IMR-90 (cell line): ENCODE data around the gene DNAH8. TPM values are rescaled to one million over a fixed set of nuclear protein-coding genes. Genes with fewer than 3 reads are reported as not detected.

ENCODE experiments used
- ATAC-seq: fragments of 200-7000 bp; cut with Tn5 transposase; 2 replicates; pipeline ENCODE4 v1.9.1; 2020; ENCODE audit warnings: low read depth, mild to moderate bottlenecking, moderate library complexity
- BruUV-seq: library from RNA; stranded (reverse); fragments of 400-500 nt; replicated peaks from 2 replicates; lab custom pipeline; 2021; lab: Mats Ljungman, UMichigan
- CTCF ChIA-PET: fragments of 300-600 bp; formaldehyde crosslinking; extraction: SDS; loops from one replicate; lab custom pipeline; 2021; ENCODE audit warnings: antibody characterized with exemption; lab: Yijun Ruan, JAX
- POLR2A ChIA-PET: fragments of 300-600 bp; sonication (Branson Sonifier 250); formaldehyde crosslinking; loops from one replicate; lab custom pipeline; 2022; ENCODE audit warnings: antibody characterized with exemption; ENCODE audit not compliant: unreplicated experiment; lab: Charles Lee
- DNase-seq: peaks from one replicate; pipeline ENCODE4 v3.0.0; 2013
- H2AFZ ChIP-seq: replicated peaks from 2 replicates; pipeline ENCODE3; 2013; ENCODE audit warnings: low read length, mild to moderate bottlenecking; ENCODE audit not compliant: poor library complexity
- H2AK5ac ChIP-seq: 2 replicates; pipeline ENCODE4 v1.6.1; 2013; ENCODE audit warnings: low read depth, low read length, inconsistent platforms
- H2AK9ac ChIP-seq: replicated peaks from 2 replicates; pipeline ENCODE3; 2013; ENCODE audit warnings: mild to moderate bottlenecking, low read depth, low read length, moderate library complexity; ENCODE audit not compliant: poor library complexity
- H2BK120ac ChIP-seq: 2 replicates; pipeline ENCODE4 v1.6.1; 2013; ENCODE audit warnings: low read depth, low read length, inconsistent platforms
- H2BK15ac ChIP-seq: 3 replicates; pipeline ENCODE4 v1.6.1; 2013; ENCODE audit warnings: low read depth, low read length, inconsistent platforms
- H2BK20ac ChIP-seq: 2 replicates; pipeline ENCODE4 v1.6.1; 2013; ENCODE audit warnings: low read depth, mild to moderate bottlenecking, inconsistent platforms, low read length, moderate library complexity
- H2BK5ac ChIP-seq: 2 replicates; pipeline ENCODE4 v1.6.1; 2013; ENCODE audit warnings: mild to moderate bottlenecking, low read depth, low read length, inconsistent platforms; ENCODE audit not compliant: poor library complexity, severe bottlenecking
- H3K14ac ChIP-seq: replicated peaks from 2 replicates; pipeline ENCODE4 v1.6.1; 2013; ENCODE audit warnings: low read depth, low read length, inconsistent platforms
- H3K18ac ChIP-seq: 2 replicates; pipeline ENCODE4 v1.6.1; 2013; ENCODE audit warnings: low read depth, low read length, control low read depth
- H3K23ac ChIP-seq: 2 replicates; pipeline ENCODE4 v1.6.1; 2013; ENCODE audit warnings: low read depth, low read length, inconsistent platforms
- H3K27ac ChIP-seq: 2 replicates; pipeline ENCODE4 v1.5.1; 2013; ENCODE audit warnings: mild to moderate bottlenecking, control low read depth, low read length; ENCODE audit not compliant: insufficient read depth
- H3K27me3 ChIP-seq: 2 replicates; pipeline ENCODE4 v1.6.1; 2013; ENCODE audit warnings: low read length; ENCODE audit not compliant: control insufficient read depth, insufficient read depth
- H3K36me3 ChIP-seq: 2 replicates; pipeline ENCODE4 v1.6.1; 2013; ENCODE audit warnings: low read length, mixed read lengths; ENCODE audit not compliant: control insufficient read depth, insufficient read depth
- H3K4ac ChIP-seq: 2 replicates; pipeline ENCODE4 v1.6.1; 2013; ENCODE audit warnings: low read depth, low read length, inconsistent platforms
- H3K4me1 ChIP-seq: 2 replicates; pipeline ENCODE4 v1.6.1; 2013; ENCODE audit warnings: low read length, mixed read lengths; ENCODE audit not compliant: control insufficient read depth, insufficient read depth
- H3K4me2 ChIP-seq: 2 replicates; pipeline ENCODE4 v1.6.1; 2013; ENCODE audit warnings: low read depth, mild to moderate bottlenecking, control low read depth, low read length, moderate library complexity
- H3K4me3 ChIP-seq: 2 replicates; pipeline ENCODE4 v1.5.1; 2013; ENCODE audit warnings: low read depth, mild to moderate bottlenecking, control low read depth, low read length, moderate library complexity; ENCODE audit not compliant: insufficient read depth
- H3K56ac ChIP-seq: 2 replicates; pipeline ENCODE4 v1.6.1; 2013; ENCODE audit warnings: low read length, inconsistent platforms; ENCODE audit not compliant: insufficient read depth; ENCODE audit errors: extremely low read depth
- H3K79me1 ChIP-seq, 2 experiments: 2 replicates each; pipeline ENCODE4 v1.6.1; 2013; ENCODE audit warnings: low read length in 2 of 2, inconsistent platforms in 1 of 2, low read depth in 1 of 2
- H3K9ac ChIP-seq: 2 replicates; pipeline ENCODE4 v1.6.1; 2013; ENCODE audit warnings: low read depth, low read length, control low read depth
- H3K9me1 ChIP-seq: 2 replicates; pipeline ENCODE4 v1.6.1; 2013; ENCODE audit warnings: low read length, inconsistent platforms; ENCODE audit not compliant: insufficient read depth
- H3K9me3 ChIP-seq: 2 replicates; pipeline ENCODE4 v1.6.1; 2013; ENCODE audit warnings: low read length; ENCODE audit not compliant: control insufficient read depth, insufficient read depth
- H4K20me1 ChIP-seq: 2 replicates; pipeline ENCODE4 v1.6.1; 2013; ENCODE audit warnings: low read length, inconsistent platforms; ENCODE audit not compliant: insufficient read depth
- H4K5ac ChIP-seq: 2 replicates; pipeline ENCODE4 v1.6.1; 2013; ENCODE audit warnings: mild to moderate bottlenecking, low read depth, low read length, control low read depth
- H4K8ac ChIP-seq, 2 experiments: 2 replicates each; pipeline ENCODE4 v1.6.1; 2013; ENCODE audit warnings: low read depth in 2 of 2, low read length in 2 of 2, control low read depth in 1 of 2, inconsistent platforms in 1 of 2
- H4K91ac ChIP-seq: 2 replicates; pipeline ENCODE4 v1.6.1; 2013; ENCODE audit warnings: low read depth, low read length, inconsistent platforms; ENCODE audit not compliant: insufficient read depth
- CHD1 ChIP-seq: IDR thresholded peaks from 2 replicates; pipeline ENCODE4 v1.6.1; 2012; ENCODE audit warnings: low read depth, low read length, improper control_type of control experiment
- FOS ChIP-seq: fragments of 150-350 bp; IDR thresholded peaks from 2 replicates; pipeline ENCODE4 v1.6.1; 2016; ENCODE audit warnings: low read depth, low read length
- MAFK ChIP-seq: IDR thresholded peaks from 2 replicates; pipeline ENCODE4 v1.6.1; 2012; ENCODE audit warnings: low read depth, low read length, improper control_type of control experiment
- MAZ ChIP-seq: IDR thresholded peaks from 2 replicates; pipeline ENCODE4 v1.6.1; 2012; ENCODE audit warnings: low read depth, mild to moderate bottlenecking, low read length, improper control_type of control experiment, moderate library complexity, borderline replicate concordance
- NFE2L2 ChIP-seq: fragments of 150-350 bp; IDR thresholded peaks from 2 replicates; pipeline ENCODE4 v1.6.1; 2016; ENCODE audit warnings: low read depth, mild to moderate bottlenecking, low read length
- RCOR1 ChIP-seq: IDR thresholded peaks from 2 replicates; pipeline ENCODE4 v1.6.1; 2012; ENCODE audit warnings: mild to moderate bottlenecking, low read length, improper control_type of control experiment; ENCODE audit not compliant: insufficient replicate concordance
- WGBS, 2 experiments: methylation state at CpG; one replicate each; pipeline versions ENCODE4 v1.1.5 to v1.1.7; 2013; ENCODE audit warnings: missing lambda C conversion rate in 2 of 2; ENCODE audit not compliant: insufficient read length in 1 of 2; ENCODE audit errors: extremely low coverage in 2 of 2; 5-methylcytosine and 5-hydroxymethylcytosine counted together
- dilution Hi-C: fragments of 300-500 bp; cut with HindIII; formaldehyde crosslinking; loops from one replicate; pipeline ENCODE4 v1.14.3; 2018; ENCODE audit warnings: low sequenced_read_pairs; ENCODE audit not compliant: unreplicated experiment
- in situ Hi-C: fragments of 300-500 bp; cut with MboI; formaldehyde crosslinking; loops from 3 replicates; pipeline ENCODE4 v1.14.3; 2019; ENCODE audit warnings: low sequenced_read_pairs, inconsistent platforms, mixed read lengths
- intact Hi-C: fragments of 100-400 bp; cut with micrococcal nuclease; formaldehyde crosslinking; loops from 2 replicates; pipeline ENCODE4 v1.10.0; 2022
- polyA plus RNA-seq, 3 experiments: library from polyadenylated mRNA; depleted of rRNA; stranded (reverse); fragments of >200 nt; gene quantifications; 2 replicates each; pipeline ENCODE4 v1.2.3, GENCODE V29; 2012; ENCODE audit warnings: low replicate concordance in 1 of 3
- total RNA-seq: library from RNA; depleted of rRNA; stranded (reverse); fragments of >200 nt; gene quantifications from 2 replicates; pipeline ENCODE4 v1.2.3, GENCODE V29; 2012
- TF ChIP-seq, protein P1 (sequence below): conservative IDR thresholded peaks from 2 replicates; pipeline ENCODE4 v1.5.1; 2012; ENCODE audit warnings: mild to moderate bottlenecking, low read depth, low read length, improper control_type of control experiment

The DNAH8 gene
- total and polyA plus RNA-seq, 2 of the 4 experiments (the other 2 are of a cell fraction): not detected

- Histone ChIP-seq H3K4me1 (no peaks in the 10 kb centered on the region), H4K91ac (no peak overlapping the region), H2BK5ac (no peak overlapping the region), H2AK9ac (no peak overlapping the region), H3K18ac (no peak overlapping the region), H3K4ac (no peak overlapping the region), H4K8ac (no peak overlapping the region), H3K4me3 (no peak overlapping the region), H3K27me3 (no peaks in the 10 kb centered on the region; the same call in 1 of the 2 replicates), H2AFZ (no peak overlapping the region), H2BK20ac (no peak overlapping the region), H3K36me3 (no peaks in the 10 kb centered on the region), H2AK5ac (no peak overlapping the region), H3K79me1 (no peaks in the 10 kb centered on the region), H3K4me2 (no peak overlapping the region), H3K56ac (no peak overlapping the region), H3K9me1 (no peaks in the 10 kb centered on the region), H4K5ac (no peak overlapping the region), H3K9ac (no peak overlapping the region), H3K23ac (no peak overlapping the region), H3K27ac (no peak overlapping the region), H3K9me3 (no peaks in the 10 kb centered on the region), H3K14ac (no peak overlapping the region), H4K20me1 (no peaks in the 10 kb centered on the region), H2BK15ac (no peak overlapping the region), H2BK120ac (no peak overlapping the region)
- CTCF ChIA-PET: no interaction called here
- ATAC-seq: no peak
- whole genome bisulfite sequencing, 2 experiments: 60% methylated on average over 1 of the region's 9 CpGs; no CpG with 5 or more reads in 1 of the 2 experiments
- no TSS peak for BruUV-seq
- TF ChIP-seq MAFK (no peak), CHD1 (no peak), NFE2L2 (no peak), FOS (no peak), RCOR1 (no peak), MAZ (no peak)
- TF ChIP-seq, protein P1, sequence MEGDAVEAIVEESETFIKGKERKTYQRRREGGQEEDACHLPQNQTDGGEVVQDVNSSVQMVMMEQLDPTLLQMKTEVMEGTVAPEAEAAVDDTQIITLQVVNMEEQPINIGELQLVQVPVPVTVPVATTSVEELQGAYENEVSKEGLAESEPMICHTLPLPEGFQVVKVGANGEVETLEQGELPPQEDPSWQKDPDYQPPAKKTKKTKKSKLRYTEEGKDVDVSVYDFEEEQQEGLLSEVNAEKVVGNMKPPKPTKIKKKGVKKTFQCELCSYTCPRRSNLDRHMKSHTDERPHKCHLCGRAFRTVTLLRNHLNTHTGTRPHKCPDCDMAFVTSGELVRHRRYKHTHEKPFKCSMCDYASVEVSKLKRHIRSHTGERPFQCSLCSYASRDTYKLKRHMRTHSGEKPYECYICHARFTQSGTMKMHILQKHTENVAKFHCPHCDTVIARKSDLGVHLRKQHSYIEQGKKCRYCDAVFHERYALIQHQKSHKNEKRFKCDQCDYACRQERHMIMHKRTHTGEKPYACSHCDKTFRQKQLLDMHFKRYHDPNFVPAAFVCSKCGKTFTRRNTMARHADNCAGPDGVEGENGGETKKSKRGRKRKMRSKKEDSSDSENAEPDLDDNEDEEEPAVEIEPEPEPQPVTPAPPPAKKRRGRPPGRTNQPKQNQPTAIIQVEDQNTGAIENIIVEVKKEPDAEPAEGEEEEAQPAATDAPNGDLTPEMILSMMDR: no peak
- intact Hi-C loops: no loop called here
- POLR2A ChIA-PET: no interaction called here
- dilution Hi-C loops: no loop called here
- no peak for DNase-seq
- in situ Hi-C loops: no loop called here
Measured at GRCh38 chr6:39072830-39073229, 357.7 kb downstream of the DNAH8 start.
